T1000 (cell line): ENCODE measurements around the gene FBXL16.

Experiments used
- DNase-seq: peaks from one replicate; lab custom pipeline; 2025; ENCODE audit warnings: mixed read lengths; lab: John Stamatoyannopoulos, UW

Gene FBXL16

DNA sequence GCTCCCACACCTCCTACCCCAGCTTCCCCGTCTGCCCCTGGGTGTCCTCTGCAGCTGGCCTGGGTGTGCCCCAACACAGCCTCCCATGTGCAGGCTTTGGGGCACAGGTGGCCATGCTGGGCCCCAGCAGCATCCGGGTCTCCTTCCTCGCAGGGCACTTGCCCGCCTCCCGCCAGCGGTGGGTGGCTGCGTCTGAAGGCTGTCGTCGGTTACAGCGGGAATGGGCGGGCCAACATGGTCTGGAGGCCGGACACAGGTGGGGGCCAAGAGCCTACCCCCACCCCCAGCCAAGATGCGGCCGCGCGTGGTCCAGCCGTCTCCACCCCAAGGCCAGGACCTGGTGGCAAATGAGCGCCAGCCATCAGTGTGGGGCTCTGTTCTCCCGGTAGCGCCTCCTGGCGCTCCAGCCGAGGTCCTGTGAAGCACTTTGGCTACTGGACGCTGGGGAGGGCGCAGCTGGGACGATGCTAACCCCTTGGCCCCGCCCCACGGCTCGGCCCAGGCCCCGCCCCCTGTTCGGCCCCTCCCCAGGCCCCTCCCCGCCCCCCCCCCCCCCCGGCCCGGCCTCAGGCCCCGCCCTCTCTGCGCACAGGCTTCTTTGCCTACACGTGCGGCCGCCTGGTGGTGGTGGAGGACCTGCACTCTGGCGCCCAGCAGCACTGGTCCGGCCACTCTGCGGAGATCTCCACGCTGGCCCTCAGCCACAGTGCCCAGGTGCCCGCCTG lies 45.0 kb downstream of the FBXL16 start:
- peak; percentile 80 for DNase-seq

DNA sequence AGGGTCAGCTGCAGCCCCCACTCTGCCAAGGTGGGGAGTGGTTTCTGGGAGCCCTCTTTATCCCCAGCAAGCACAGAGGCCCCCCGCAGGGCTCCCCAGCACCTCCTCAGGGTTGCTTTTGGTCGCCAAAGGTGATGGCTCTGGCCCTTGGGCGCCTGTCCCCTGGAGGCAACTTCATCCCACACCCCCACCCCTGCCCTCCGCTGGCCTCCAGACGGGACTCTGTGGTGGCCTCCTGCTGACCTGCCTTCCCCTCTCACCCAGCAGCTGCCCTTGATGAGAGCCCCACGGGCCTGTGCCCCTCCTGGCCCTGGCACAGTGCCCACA lies 45.5 kb downstream of the FBXL16 start:
- DNase-seq: no peak

GRCh38 chr16:659618-660017 lies 46.0 kb downstream of the FBXL16 start:
- no peak for DNase-seq

DNA sequence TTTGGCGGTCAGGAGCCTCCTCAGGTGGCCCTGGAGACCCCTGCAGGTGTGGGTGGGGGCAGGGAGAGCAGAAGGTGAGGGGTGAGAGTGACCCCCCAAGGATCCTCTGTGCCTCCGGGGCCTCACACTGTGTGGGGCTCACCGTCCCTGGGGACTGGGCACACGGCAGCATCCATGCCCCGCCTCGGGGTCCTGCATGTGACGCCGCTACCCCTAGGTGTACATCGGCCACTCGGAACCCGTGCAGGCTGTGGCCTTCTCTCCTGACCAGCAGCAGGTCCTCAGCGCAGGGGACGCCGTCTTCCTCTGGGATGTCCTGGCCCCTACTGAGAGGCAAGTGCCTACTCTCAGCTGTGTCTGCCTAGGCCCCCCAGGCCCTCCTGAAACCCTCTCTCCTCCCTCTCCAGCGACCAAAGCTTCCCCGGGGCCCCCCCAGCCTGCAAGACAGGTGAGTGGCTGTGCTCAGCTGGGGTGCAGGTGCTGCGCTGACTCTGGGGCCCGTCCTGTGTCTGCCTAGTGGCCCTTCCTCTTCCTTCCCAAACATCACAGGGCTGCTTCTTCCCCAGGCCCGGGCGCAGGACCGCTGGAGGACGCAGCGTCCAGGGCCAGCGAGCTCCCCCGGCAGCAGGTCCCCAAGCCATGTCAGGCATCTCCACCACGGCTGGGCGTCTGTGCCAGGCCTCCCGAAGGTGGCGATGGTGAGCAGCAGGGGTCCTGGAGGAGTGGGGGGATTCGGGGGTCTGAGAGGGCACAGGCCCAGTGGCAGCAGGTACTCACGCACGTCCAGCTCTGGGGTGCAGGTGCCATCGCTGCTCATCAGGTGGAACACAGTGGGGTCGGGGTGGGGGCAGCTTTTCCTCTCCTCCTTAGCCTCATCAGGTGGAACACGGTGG lies 46.7 kb downstream of the FBXL16 start:
- DNase-seq: no peak

DNA sequence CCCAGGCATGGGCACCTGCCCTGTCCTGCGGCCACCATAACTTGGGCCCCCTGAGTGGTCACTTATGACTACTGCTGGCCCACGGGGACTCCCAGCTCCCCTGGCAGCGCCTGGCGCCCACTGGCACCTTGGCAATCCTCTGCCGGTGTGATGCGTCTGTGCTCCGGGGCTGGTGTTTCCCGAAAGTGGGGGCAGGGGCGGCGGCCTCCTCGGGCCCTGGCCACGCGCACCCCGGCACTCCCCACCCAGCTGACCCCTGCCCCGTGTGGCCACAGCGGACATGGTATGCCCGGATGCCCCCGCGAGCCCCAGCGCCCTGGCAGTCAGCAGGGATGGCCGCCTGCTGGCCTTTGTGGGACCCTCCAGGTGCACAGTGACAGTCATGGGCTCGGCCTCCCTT lies 48.1 kb downstream of the FBXL16 start:
- no peak for DNase-seq

GRCh38 chr16:654034-654433 lies 51.6 kb downstream of the FBXL16 start:
- DNase-seq: no peak

DNA sequence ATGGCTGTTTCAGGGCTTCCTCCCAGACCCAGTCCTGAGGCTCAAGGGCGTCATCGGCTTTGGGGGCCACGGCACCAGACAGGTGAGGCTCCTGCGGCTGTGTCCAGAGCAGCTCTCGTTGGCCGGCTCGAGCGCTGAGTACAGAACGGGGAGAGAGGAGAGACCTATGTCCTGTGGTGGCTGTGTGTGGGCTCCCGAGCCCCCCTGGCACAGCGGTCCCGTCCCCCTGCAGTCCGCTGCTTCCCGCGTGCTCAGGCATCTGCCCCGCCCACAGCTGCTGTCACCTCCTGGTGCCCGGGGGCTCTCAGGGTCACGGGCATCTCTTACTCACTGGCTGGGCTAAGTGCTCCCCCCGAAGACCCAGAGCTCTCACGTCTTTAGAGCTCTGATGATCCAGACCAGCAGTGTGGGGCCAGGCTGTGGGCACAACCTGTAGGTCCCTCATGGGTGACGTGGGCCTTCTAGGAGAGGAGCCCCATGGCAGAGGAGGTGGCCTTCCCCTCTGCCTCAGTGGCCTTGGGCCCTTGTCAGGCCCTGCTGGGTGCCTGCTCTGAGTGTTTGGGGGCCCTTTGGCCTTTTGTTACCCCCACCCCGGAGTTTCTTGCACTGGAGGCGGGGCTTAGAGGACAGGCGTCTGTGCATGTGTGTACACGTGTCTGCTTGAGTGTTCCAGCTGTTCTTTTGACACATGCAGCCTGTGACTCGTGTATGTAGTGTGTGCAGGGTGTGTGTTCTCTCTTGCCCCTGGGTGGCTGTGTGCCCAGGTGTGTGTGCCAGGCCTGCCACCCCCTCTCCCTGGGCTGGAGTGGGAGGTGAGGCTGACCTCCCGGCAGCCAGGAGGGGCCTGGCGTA lies 52.9 kb downstream of the FBXL16 start:
- no peak for DNase-seq

DNA sequence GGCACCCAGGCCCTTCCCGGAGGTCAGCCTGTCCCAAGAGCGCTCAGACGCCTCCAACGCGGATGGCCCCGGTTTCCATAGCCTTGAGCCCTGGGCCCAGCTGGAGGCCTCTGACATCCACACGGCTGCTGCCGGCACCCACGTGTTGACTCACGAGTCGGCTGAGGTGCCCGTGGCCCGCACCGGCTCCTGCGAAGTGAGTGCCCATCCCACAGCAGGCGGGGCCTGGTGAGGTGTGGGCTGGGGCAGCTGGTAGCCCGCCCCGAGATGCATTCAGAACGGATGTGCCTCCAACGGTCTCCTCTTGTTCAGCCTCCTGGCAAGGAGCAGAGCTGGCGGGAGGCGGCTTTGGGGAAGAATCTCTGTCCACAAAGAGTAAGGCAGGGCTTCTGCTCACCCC lies 53.8 kb downstream of the FBXL16 start:
- no peak for DNase-seq

- DNase-seq: no peak
These were observed 56.0 kb downstream of the FBXL16 start for GRCh38 chr16:649631-650030.

DNA sequence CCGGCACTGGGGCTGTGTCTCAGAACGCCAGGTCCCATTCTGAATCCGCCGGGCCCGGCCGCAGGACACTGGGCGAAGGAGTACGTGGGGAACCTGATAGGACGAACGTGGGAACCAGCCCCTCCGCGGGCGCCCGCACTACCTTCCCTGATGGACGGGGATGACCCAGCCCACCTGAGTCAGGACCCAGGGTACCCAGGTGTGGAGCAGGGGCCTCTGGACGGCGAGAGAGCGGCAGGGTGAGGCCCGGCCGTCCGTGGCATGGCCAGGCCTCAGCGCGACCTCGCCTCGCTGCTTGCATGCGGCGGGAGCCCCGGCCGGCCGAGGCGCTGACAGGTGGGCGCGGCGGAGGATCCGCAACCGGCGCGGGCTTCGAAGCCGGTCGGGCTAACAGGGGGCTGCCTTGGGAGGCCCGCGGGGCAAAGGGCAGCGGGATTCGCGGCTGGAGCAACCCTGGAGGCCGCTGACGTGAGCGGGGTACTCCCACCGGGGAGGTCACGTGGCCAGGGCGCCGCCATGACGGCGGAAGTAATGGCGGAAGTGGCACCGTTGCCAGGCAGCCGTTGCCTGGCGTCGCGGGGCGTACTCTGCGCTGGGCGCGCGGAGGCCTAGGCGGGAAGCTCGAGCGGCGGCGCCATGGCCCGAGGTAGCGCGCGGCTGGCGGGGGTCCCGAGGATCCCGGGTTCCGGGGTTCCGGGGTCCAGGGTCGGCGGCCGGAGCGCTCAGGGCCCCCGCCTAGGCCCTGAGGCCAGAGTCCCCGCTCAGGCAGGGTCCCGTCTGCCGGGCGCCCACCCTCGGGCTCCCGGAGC lies 56.6 kb downstream of the FBXL16 start, which contains the start of gene WDR90:
WDR90 (plus strand) TSS at position 585 of the 809 bp plus-strand sequence; CDS start at position 637, 52 bp downstream.
- peak; percentile 90 for DNase-seq

DNA sequence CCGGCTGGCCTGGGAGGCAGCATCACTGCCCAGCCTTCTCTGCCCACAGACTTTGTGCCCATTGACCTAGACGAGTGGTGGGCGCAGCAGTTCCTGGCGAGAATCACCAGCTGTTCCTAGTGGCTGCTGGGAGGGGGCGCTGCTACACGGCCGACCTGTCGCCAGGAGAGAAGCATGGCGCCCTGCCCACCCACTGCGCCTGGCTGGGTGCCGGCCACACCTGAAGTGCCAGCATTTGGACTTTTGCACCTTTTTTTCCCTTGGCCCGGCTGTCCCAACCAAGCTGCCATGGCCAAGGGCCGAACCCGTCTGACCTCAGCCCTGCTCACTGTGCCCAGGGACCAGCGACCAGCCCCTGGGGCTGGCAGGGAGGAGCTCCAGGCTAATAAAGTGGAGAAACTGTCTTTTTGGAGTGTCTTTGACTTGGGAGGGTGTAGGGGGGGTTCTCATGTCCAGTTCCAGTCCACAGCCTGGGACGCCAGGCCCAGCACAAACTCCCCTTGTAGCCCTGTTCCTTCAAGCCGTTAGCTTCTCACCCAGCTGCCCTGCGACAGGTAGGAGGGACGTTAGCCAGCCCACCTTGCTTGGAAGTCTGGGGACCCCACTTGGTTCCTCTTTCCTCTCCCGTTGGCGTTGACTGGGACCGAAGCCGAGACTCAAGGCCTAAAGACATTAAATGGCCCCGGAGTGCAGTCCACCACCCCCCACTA lies 57.4 kb downstream of the FBXL16 start:
- DNase-seq: no peak

DNA sequence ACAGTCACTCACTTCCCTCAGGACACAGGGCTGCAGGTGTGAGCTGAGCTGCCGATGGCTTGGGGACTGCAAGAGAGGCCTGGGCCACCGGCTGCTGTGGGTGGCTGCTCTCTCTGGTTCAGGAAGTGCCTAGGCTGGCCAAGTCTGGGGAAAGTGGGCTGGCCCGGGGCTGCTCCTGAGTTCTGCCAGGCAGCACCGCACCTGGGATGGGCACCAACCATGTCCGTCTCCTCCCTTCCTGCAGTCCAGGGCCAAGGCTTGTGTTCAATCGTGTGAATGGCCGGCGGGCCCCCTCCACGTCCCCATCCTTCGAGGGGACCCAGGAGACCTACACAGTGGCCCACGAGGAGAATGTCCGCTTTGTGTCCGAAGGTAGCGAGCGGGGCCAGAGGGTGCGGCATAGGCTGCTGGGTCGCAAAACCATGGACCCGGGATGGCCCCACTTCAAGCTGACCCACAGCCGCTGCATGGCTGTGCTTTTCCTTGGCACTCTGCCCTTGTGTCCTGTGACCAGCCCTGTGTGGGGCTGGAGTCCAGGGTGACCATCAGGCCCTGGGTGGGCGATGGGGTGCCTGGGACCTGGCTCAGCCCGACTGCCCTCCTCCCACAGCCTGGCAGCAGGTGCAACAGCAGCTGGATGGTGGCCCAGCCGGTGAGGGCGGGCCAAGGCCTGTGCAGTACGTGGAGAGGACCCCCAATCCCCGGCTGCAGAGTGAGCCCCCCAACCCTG lies 58.3 kb downstream of the FBXL16 start:
- DNase-seq: no peak

DNA sequence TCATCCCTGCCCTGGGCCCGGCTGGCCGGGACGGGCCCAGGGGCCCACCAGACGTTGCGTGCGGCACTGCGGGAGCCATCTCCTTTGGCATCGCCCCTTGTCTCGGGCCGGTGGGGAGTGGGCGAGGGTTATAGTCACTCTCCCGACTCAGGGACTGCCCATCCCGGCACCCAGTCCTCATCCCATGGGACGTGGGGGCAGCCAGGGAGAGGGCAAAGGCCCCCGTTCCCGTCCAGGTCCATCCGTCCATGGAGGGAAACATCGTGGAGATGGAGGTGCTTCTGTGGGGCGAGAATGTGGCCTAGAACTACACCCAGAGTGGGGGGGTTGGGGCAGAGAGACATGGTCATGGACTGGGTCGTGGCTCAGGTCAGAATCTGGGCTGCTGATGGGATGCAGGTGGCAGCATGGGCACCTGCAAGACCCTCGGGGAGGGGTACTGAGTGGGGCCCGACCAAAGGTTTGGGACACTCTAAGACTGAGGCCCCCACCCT lies 58.9 kb downstream of the FBXL16 start:
- DNase-seq: no peak

- peak; percentile 25 for DNase-seq
These were observed 59.5 kb downstream of the FBXL16 start for GRCh38 chr16:645852-646678.

GRCh38 chr16:644556-644955 lies 61.0 kb downstream of the FBXL16 start:
- no peak for DNase-seq

- no peak for DNase-seq
These were observed 62.6 kb downstream of the FBXL16 start for GRCh38 chr16:643050-643368.
